Activated naive CD8-positive, alpha-beta T cell treated with anti-CD3 and anti-CD28 coated beads, Interleukin-2, amount 50 U/mL, for 24 hours (primary cell): Measurements from ENCODE around the gene RFTN1.
A peak's percentile ranks its signal among the peaks of the same experiment; 100 is the strongest.

ENCODE experiments used
- ATAC-seq: fragments of 150-1000 bp; cut with Tn5 transposase; one replicate; pipeline ENCODE4 v1.10.0; 2021
- DNase-seq: peaks from one replicate; pipeline ENCODE4 v3.0.0; 2021
- H3K27ac Mint-ChIP-seq: one replicate; pipeline ENCODE4 v1.8.0; 2021; ENCODE audit warnings: mild to moderate bottlenecking, mixed read lengths
- H3K27me3 Mint-ChIP-seq: one replicate; pipeline ENCODE4 v1.8.0; 2021; ENCODE audit warnings: mixed read lengths
- H3K36me3 Mint-ChIP-seq: one replicate; pipeline ENCODE4 v1.8.0; 2021; ENCODE audit warnings: low read depth, mixed read lengths
- H3K4me1 Mint-ChIP-seq: one replicate; pipeline ENCODE4 v1.8.0; 2021; ENCODE audit warnings: mixed read lengths
- H3K4me3 Mint-ChIP-seq: one replicate; pipeline ENCODE4 v1.8.0; 2021; ENCODE audit warnings: mild to moderate bottlenecking, moderate library complexity, mixed read lengths
- H3K9me3 Mint-ChIP-seq: one replicate; pipeline ENCODE4 v1.8.0; 2021; ENCODE audit warnings: mixed read lengths

The RFTN1 gene

DNA sequence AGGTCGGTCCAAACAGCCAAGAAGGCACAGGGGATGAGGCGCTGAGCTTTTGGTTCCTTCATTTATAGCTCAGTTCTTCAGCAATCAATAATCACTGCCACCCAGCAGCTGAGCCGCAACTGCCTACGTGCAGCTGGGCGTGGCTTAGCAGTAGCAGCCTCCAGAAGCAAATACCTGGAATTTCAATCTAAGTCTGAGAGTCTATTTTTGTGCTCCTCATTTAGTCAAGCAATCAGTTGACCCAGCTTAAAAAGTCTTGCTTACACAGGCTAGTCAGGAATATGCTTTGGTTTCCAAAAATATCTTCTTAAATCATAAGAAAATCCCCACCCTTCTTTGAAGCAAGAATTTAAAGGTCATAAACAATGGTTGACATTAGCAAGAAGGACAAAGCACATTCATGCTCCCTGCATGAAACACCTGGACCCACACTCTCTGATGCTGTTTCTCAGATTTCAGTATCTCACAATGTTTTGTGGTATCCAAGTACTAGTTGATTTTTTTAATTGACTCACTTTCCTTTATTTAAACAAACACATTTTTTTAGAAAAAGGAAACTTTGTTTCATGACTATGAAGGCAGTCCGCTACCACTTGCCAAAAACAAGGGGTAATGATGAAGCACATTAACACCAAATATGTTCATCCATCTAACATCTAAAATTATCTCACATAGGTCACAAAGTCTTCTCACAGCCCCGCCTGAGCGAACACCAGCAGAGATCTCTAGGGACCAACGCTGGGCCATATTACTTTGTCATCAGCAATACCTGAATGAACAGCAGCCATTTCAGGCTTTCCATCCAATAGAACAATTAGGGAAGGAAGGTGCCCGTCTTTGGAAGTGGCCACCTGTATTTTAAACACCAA, 142.4 kb downstream of the RFTN1 start:
- no peaks in the 10 kb centered on the region for H3K27me3 Mint-ChIP-seq
- no peaks in the 10 kb centered on the region for H3K9me3 Mint-ChIP-seq
- peaks cover 87% of the 10 kb centered on the region for H3K36me3 Mint-ChIP-seq
- ATAC-seq (peak; percentile 71), DNase-seq (no peak)
- H3K4me3 Mint-ChIP-seq, result peak overlapping the region; percentile 12
- peaks cover 86% of the 10 kb centered on the region for H3K4me1 Mint-ChIP-seq
- peak overlapping the region; percentile 82 for H3K27ac Mint-ChIP-seq

DNA sequence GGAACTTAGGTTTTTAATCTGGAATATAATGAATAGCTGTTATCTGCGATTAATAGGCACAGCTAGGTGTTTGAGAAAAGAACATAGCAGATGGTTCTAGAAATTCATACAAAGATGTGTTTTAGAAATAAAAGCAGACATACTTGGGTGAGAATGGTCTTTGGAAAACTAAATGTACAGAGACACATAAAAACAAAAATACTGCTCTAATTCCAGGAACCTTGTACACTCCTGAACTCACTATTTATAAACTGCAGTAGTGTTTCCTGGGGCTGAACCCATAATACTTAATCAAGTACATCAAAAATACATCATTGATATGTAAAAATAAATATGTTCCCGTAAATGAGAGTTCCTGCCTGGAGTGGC, 143.0 kb downstream of the RFTN1 start:
- ATAC-seq (no peak), DNase-seq (no peak)
- no peaks in the 10 kb centered on the region for H3K9me3 Mint-ChIP-seq
- H3K27me3 Mint-ChIP-seq, result no peaks in the 10 kb centered on the region
- H3K4me3 Mint-ChIP-seq, result no peak overlapping the region
- peaks cover 88% of the 10 kb centered on the region for H3K36me3 Mint-ChIP-seq
- H3K27ac Mint-ChIP-seq, result peak overlapping the region; percentile 82
- peaks cover 85% of the 10 kb centered on the region for H3K4me1 Mint-ChIP-seq

DNA sequence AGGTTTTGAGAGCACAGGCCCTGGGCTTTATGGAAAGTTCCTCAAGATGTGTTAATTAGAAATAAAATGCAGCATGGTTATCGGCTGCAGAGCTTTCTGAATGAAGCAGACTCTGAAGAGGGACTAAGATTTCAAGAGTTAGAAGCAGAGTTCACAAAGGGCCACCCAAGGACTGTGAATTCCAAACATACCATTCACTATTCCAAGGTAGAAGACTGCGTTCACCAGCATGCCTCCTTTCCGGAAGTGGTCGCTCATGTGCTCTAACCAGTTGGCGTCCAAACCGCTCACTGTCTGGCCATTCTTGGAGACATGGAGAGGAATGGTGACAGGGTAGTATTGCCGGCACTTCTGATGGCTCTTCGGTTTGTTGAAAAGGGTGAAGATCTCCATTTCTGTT, 143.6 kb downstream of the RFTN1 start:
- Mint-ChIP-seq H3K4me3 (no peak overlapping the region), H3K27me3 (no peaks in the 10 kb centered on the region), H3K27ac (peak overlapping the region; percentile 82), H3K36me3 (peaks cover 86% of the 10 kb centered on the region), H3K4me1 (peaks cover 82% of the 10 kb centered on the region), H3K9me3 (no peaks in the 10 kb centered on the region)
- ATAC-seq (no peak), DNase-seq (no peak)

DNA sequence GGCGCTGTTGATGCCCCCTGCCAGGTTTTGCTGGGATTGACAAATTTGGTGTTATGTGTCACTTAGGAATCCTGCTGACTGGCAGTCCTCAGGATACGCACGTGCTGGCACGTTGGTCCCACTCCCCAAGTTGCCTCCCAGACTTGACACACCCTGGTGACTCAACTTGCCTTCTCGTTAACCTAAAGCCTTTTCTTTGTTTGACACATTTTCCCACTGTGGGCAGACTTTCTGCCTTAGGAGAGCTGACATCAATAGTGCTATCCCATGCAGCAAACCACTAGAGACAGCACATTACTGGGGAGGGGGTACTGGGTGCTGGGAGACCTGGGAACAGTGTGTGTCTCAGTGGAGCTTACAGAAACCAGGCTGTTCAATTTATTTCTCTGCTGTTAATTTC, 144.2 kb downstream of the RFTN1 start:
- Mint-ChIP-seq H3K9me3 (no peaks in the 10 kb centered on the region), H3K27ac (peak overlapping the region; percentile 82), H3K27me3 (no peaks in the 10 kb centered on the region), H3K4me1 (peaks cover 78% of the 10 kb centered on the region), H3K4me3 (no peak overlapping the region), H3K36me3 (peaks cover 84% of the 10 kb centered on the region)
- DNase-seq (no peak), ATAC-seq (no peak)

DNA sequence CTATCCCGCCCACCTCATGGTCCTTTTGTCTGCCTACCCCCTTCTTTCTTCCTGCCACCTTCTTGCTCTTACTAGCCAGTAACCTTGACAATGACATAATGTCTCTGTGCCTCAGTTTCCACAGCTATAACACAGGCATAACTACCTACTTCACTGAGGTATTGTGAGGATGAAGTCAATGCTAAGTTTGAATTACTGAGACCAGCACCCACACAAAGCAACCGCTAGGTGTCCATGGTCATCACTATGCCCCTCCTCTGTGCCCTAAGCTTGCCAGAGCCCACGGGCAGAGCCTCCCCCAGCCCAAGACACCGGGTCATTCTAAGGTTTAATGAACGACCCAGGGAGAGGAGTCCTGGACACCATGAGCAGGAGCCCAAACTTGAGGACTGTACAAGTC, 146.9 kb downstream of the RFTN1 start:
- peak overlapping the region; percentile 64 for H3K27ac Mint-ChIP-seq
- DNase-seq, result no peak
- H3K27me3 Mint-ChIP-seq, result no peaks in the 10 kb centered on the region
- no peaks in the 10 kb centered on the region for H3K9me3 Mint-ChIP-seq
- no peak for ATAC-seq
- no peak overlapping the region for H3K4me3 Mint-ChIP-seq
- H3K36me3 Mint-ChIP-seq, result peaks cover 76% of the 10 kb centered on the region
- peaks cover 53% of the 10 kb centered on the region for H3K4me1 Mint-ChIP-seq

DNA sequence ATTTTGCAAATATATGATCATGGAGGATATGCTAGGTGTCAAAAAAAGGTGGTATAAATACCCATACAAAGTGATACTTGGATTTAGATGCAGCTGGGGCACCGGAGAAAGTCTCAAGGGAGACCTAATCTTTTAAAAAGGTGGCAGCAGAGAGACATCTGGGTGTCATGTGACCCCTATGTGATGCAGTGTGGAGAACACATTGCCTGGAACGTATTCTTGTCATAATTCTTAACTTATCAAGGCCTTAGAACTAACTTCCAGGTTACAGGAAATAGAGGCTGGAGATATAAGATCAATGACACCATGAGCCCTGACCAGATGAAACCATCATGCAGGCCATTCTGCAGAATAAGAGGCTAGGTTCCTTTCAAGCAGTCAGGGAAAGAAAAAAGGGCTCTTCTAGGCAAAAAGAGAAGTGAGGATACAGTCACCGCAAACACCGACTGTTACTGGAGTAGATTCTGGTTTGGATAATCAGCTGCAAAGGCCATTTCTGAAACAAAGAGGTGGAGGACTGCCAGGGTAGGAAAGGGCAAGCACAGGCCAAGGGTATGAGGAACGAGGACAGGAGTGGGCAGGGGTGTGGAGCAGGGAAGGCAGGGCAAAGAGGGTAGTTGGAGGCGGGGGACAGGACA, 147.9 kb downstream of the RFTN1 start:
- no peak for DNase-seq
- Mint-ChIP-seq H3K27me3 (no peaks in the 10 kb centered on the region), H3K9me3 (no peaks in the 10 kb centered on the region), H3K36me3 (peaks cover 79% of the 10 kb centered on the region), H3K4me1 (peaks cover 49% of the 10 kb centered on the region), H3K27ac (peak overlapping the region; percentile 53), H3K4me3 (no peak overlapping the region)
- ATAC-seq, result no peak

DNA sequence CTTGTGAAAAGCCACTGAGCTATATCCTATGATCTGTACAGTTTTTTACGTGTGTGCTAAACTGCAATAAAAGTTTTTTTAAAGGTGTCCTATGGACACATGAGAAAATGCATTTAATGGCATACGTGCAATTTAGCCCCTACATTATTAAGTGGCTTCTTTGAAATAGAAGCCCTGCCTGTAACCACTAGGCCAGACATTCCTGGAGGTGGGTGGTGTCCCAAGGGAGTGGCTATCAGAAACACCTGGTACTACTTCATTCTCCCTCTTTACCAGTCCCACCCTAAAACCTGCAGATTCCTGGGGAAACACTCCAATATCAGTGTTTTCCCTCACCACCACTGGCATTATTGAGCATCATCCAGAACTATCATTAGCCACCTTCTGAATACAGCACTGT, 148.5 kb downstream of the RFTN1 start:
- H3K4me1 Mint-ChIP-seq, result peaks cover 43% of the 10 kb centered on the region
- no peaks in the 10 kb centered on the region for H3K27me3 Mint-ChIP-seq
- H3K36me3 Mint-ChIP-seq, result peaks cover 72% of the 10 kb centered on the region
- no peak overlapping the region for H3K4me3 Mint-ChIP-seq
- ATAC-seq (no peak), DNase-seq (no peak)
- no peak overlapping the region for H3K27ac Mint-ChIP-seq
- H3K9me3 Mint-ChIP-seq, result no peaks in the 10 kb centered on the region

DNA sequence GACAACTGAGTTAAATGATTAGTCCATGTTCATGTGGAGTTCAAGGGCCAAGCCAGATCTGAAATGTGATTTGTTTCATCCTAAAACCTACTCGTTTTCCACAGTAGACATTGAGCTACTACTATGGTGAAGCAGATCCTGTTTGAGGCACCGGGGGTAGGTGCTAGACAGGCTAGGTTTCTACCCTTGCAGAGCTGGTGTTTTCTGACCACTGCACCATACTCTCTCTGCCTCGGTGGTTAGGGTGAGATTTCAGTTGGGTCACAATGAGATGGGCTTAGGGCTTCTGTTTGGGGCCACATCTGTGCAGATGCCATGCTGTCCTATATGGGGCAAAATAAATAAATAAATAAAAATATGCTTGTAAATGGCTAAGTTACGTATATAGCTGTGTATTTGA, 149.2 kb downstream of the RFTN1 start:
- H3K4me3 Mint-ChIP-seq, result no peak overlapping the region
- peaks cover 39% of the 10 kb centered on the region for H3K4me1 Mint-ChIP-seq
- DNase-seq, result no peak
- H3K27ac Mint-ChIP-seq, result no peak overlapping the region
- H3K27me3 Mint-ChIP-seq, result no peaks in the 10 kb centered on the region
- H3K36me3 Mint-ChIP-seq, result peaks cover 67% of the 10 kb centered on the region
- no peak for ATAC-seq
- H3K9me3 Mint-ChIP-seq, result no peaks in the 10 kb centered on the region

DNA sequence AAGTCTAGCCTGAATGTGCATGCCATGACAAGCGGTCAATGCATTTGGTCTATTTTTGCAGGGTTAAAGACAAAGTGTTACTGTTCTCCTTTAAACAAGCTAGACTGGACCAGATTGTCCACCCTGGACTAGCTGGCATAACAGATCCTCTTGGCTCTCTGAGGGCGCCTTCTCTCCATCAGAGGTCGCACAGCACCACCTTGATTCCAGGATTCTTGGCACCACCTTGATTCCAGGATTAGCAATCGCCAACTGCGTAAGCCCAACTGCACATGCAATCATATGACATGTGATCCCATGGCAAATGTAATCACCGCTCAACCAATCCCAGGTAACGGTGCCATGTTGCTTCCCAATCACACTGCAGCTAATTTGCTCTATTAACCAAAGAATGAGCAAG, 149.9 kb downstream of the RFTN1 start:
- Mint-ChIP-seq H3K4me3 (no peak overlapping the region), H3K4me1 (peaks cover 37% of the 10 kb centered on the region), H3K27ac (no peak overlapping the region), H3K9me3 (no peaks in the 10 kb centered on the region), H3K36me3 (peaks cover 63% of the 10 kb centered on the region), H3K27me3 (no peaks in the 10 kb centered on the region)
- ATAC-seq (no peak), DNase-seq (no peak)

DNA sequence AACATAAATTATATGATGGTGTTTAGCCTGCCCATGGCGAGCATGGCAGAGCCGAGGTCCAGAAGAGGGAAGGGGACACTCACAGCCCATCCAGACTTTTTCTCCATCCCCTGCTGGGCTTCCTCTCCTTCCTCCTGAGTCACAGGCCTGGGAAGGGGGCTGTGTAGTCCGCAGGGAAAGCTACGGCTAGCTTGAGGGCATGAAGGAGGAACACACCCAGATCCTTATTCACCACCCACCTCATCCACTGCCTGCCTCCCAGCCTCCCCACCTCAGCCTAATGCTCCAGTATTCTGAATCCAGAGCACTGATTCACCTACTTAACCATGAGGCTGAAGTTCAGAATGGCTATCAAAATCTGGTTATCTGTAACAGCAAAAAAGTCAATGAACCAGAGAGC, 150.7 kb downstream of the RFTN1 start:
- Mint-ChIP-seq H3K4me1 (peaks cover 39% of the 10 kb centered on the region), H3K9me3 (no peaks in the 10 kb centered on the region), H3K27me3 (no peaks in the 10 kb centered on the region), H3K27ac (no peak overlapping the region), H3K4me3 (no peak overlapping the region), H3K36me3 (peaks cover 61% of the 10 kb centered on the region)
- DNase-seq, result no peak
- ATAC-seq, result no peak

DNA sequence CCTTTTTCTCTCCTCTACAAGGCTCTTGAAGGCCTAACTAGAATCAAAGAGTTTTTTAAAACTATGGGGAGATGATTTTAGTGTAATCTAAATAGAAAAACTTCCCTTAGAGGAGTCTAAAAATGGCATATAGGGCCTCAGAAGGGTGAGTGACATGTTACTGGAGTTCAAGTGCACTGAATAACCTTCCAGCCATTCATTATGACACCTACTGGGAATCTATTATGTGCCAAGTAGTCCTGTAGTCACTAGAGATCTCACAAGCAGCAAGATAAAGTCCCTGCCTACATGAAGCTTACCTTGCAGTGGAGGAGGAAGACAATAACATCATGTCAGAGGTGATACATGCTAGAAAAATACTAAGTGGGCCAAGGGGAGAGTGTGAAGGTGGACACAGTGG, 152.4 kb downstream of the RFTN1 start:
- Mint-ChIP-seq H3K4me3 (no peak overlapping the region), H3K27ac (peak overlapping the region; percentile 45), H3K36me3 (peaks cover 59% of the 10 kb centered on the region), H3K9me3 (no peaks in the 10 kb centered on the region), H3K27me3 (no peaks in the 10 kb centered on the region), H3K4me1 (peaks cover 40% of the 10 kb centered on the region)
- ATAC-seq (no peak), DNase-seq (no peak)

DNA sequence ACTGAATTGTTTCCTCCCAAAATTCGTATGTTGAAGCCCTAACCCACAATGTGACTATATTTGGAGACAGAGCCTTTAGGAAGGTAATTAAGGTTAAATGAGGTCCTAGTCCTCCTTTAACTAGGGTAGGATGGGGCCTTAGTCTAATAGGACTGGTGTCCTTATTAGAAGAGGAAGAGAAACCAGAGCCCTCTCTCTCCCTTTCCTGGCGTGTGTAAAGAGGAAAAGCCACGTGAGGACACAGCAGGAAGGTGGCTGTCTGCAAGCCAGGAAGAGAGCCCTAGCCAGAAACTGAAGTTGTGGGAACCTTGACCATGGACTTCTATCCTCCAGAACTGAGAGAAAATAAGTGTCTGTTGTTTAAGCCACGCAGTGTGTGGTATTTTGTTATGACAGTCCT, 154.2 kb downstream of the RFTN1 start:
- H3K27ac Mint-ChIP-seq, result peak overlapping the region; percentile 48
- no peaks in the 10 kb centered on the region for H3K27me3 Mint-ChIP-seq
- no peak overlapping the region for H3K4me3 Mint-ChIP-seq

DNA sequence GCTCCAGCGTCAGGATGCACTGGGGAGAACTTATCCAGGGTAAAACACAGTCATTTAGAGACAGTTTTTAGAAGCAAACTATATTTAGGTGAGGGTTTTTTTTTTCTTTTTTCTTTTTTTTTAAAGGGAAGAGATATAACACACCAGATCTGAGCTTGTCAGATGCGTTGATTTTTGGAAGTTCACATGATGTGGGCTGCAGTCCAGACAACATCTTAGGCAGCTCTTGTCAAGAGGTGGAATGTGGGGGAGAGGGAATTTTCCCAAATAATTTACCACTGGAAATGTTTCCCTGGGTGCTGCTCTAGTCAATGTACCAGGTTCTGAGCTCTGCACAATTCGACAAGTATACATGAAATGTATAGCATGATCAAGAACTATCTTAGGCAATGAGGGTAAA, 155.2 kb downstream of the RFTN1 start:
- Mint-ChIP-seq H3K4me1 (peaks cover 31% of the 10 kb centered on the region), H3K9me3 (no peaks in the 10 kb centered on the region), H3K4me3 (no peak overlapping the region), H3K27ac (peak overlapping the region; percentile 2), H3K27me3 (no peaks in the 10 kb centered on the region), H3K36me3 (peaks cover 59% of the 10 kb centered on the region)
- DNase-seq (no peak), ATAC-seq (no peak)

More for the DNA sequence above, 154.2 kb downstream of the RFTN1 start:
- ATAC-seq (no peak), DNase-seq (no peak)
- peaks cover 58% of the 10 kb centered on the region for H3K36me3 Mint-ChIP-seq
- H3K9me3 Mint-ChIP-seq, result no peaks in the 10 kb centered on the region
- H3K4me1 Mint-ChIP-seq, result peaks cover 33% of the 10 kb centered on the region

DNA sequence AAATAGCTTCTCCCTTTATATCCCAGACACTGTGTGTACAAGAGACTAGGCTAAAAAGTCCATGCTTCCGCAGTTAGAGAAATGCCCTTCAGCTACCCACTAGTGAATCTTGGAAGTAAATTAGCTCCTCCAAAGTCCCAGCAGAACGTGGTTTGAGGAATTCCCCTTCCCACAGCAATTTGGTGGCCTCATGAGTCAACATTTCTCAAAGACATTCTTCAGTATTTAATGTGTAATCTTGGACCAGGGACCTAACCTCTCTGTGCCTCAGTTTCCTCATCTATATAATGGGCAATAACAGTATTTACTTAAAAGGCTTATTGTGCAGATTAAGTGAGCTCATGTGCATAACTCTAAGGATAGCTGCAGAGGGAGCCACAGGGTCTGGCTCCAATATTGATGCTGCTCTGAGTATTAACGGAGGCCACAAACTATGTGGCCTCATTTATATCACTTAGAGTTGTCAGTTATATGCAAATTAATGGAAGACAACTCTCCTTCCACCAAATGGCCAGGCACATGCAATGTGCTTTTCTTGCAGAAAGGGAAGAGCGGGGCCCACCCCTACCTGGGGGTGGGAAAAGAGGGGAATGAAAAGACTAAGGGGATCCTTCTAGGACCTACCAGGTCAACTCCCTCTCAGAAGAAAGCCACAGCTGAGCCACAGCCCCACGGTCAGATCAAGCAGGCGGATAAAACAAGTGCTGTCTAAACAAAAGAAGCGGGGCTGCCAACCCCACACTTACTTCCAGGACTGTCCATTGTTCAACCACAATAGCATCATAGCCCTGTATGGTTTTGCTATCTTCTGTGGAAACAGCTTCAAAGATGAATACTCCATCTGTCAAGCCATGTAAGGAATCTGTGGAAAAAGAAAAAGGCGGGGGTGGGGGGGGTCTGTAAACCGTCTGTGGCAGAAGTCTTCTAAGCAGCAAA, 156.0 kb downstream of the RFTN1 start:
- Mint-ChIP-seq H3K36me3 (peaks cover 56% of the 10 kb centered on the region), H3K27ac (peak overlapping the region; percentile 37), H3K4me3 (no peak overlapping the region), H3K9me3 (no peaks in the 10 kb centered on the region), H3K4me1 (peaks cover 34% of the 10 kb centered on the region), H3K27me3 (no peaks in the 10 kb centered on the region)
- ATAC-seq (no peak), DNase-seq (no peak)
